Stomach (tissue), 4 donors: Measurements from ENCODE around the gene RIN3.

ENCODE experiments used
- POLR2A ChIP-seq, 4 donors: fragments of 450-650 bp; IDR thresholded peaks; one replicate each; pipeline ENCODE4 v1.6.1; 2016; ENCODE audit warnings: antibody characterized with exemption in 4 of 4, control low read depth in 2 of 4, mild to moderate bottlenecking in 1 of 4, moderate library complexity in 1 of 4
- TF ChIP-seq, protein P1 (sequence below), 7 experiments: fragments of 450-650 bp in 4 of 7; fragments of 200-600 bp in 3 of 7; sonication (generic) in 3 of 7; IDR thresholded peaks; one replicate each; pipeline ENCODE4 v1.5.1; 2016 to 2019; ENCODE audit warnings: antibody characterized with exemption in 7 of 7, control low read depth in 2 of 7, mild to moderate bottlenecking in 1 of 7

GRCh38 chr14:92556255-92556741, 42.7 kb downstream of the RIN3 start:
- TF ChIP-seq, protein P1, sequence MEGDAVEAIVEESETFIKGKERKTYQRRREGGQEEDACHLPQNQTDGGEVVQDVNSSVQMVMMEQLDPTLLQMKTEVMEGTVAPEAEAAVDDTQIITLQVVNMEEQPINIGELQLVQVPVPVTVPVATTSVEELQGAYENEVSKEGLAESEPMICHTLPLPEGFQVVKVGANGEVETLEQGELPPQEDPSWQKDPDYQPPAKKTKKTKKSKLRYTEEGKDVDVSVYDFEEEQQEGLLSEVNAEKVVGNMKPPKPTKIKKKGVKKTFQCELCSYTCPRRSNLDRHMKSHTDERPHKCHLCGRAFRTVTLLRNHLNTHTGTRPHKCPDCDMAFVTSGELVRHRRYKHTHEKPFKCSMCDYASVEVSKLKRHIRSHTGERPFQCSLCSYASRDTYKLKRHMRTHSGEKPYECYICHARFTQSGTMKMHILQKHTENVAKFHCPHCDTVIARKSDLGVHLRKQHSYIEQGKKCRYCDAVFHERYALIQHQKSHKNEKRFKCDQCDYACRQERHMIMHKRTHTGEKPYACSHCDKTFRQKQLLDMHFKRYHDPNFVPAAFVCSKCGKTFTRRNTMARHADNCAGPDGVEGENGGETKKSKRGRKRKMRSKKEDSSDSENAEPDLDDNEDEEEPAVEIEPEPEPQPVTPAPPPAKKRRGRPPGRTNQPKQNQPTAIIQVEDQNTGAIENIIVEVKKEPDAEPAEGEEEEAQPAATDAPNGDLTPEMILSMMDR (IDR thresholded peaks at IDR 0.05), result no peak
- no peak for TF ChIP-seq POLR2A (IDR thresholded peaks at IDR 0.05)
